ENCODE results near the gene CEMP1. TPM values are rescaled to one million over a fixed set of nuclear protein-coding genes. Genes with fewer than 3 reads are reported as not detected.

CEMP1 gene
- total RNA-seq, 1 experiment from 2014 or later, result 0.68 TPM

- TF ChIP-seq, protein P1, sequence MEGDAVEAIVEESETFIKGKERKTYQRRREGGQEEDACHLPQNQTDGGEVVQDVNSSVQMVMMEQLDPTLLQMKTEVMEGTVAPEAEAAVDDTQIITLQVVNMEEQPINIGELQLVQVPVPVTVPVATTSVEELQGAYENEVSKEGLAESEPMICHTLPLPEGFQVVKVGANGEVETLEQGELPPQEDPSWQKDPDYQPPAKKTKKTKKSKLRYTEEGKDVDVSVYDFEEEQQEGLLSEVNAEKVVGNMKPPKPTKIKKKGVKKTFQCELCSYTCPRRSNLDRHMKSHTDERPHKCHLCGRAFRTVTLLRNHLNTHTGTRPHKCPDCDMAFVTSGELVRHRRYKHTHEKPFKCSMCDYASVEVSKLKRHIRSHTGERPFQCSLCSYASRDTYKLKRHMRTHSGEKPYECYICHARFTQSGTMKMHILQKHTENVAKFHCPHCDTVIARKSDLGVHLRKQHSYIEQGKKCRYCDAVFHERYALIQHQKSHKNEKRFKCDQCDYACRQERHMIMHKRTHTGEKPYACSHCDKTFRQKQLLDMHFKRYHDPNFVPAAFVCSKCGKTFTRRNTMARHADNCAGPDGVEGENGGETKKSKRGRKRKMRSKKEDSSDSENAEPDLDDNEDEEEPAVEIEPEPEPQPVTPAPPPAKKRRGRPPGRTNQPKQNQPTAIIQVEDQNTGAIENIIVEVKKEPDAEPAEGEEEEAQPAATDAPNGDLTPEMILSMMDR (IDR thresholded peaks at IDR 0.05; ENCODE audit: insufficient read depth in 1 of 2, low read depth in 1 of 2, low read length in 1 of 2, severe bottlenecking in 1 of 2, unreplicated experiment in 1 of 2), result no peak
- Mint-ChIP-seq H3K27ac (ENCODE audit: unreplicated experiment) (no peak overlapping the region), H3K27me3 (ENCODE audit: insufficient read depth, unreplicated experiment) (no peaks in the 10 kb centered on the region), H3K4me3 (ENCODE audit: unreplicated experiment) (no peak overlapping the region), H3K9me3 (ENCODE audit: unreplicated experiment) (no peaks in the 10 kb centered on the region), H3K36me3 (ENCODE audit: insufficient read depth, unreplicated experiment) (peaks cover 4% of the 10 kb centered on the region), H3K4me1 (ENCODE audit: low read depth, unreplicated experiment) (no peaks in the 10 kb centered on the region)
- H3K27me3 ChIP-seq (replicated peaks; ENCODE audit: control insufficient read depth, insufficient read depth, low read length), result no peaks in the 10 kb centered on the region
- CTCF ChIA-PET, result no interaction called here
- 0 out of 2 replicates have a peak, but pooled peaks cover 8% of the 10 kb centered on the region for H3K4me1 ChIP-seq
- POLR2A ChIA-PET, result no interaction called here
- intact Hi-C loops (cut with micrococcal nuclease; ENCODE audit: unreplicated experiment), result loop anchor here (10.0 kb wide), 1 partner anchor 71 kb away; no protein-coding TSS in a partner anchor
- H3K36me3 ChIP-seq (ENCODE audit: control insufficient read depth, insufficient read depth, low read length), result no peaks in the 10 kb centered on the region
- no peak for DNase-seq
- BruUV-seq (replicated peaks), result no TSS peak
- H3K9me3 ChIP-seq, result no peaks in the 10 kb centered on the region
- no peak overlapping the region for H3K4me3 ChIP-seq (ENCODE audit: low read depth, low read length)
Observed at GRCh38 chr16:2505695-2506094, 25.5 kb downstream of the CEMP1 start.

DNA sequence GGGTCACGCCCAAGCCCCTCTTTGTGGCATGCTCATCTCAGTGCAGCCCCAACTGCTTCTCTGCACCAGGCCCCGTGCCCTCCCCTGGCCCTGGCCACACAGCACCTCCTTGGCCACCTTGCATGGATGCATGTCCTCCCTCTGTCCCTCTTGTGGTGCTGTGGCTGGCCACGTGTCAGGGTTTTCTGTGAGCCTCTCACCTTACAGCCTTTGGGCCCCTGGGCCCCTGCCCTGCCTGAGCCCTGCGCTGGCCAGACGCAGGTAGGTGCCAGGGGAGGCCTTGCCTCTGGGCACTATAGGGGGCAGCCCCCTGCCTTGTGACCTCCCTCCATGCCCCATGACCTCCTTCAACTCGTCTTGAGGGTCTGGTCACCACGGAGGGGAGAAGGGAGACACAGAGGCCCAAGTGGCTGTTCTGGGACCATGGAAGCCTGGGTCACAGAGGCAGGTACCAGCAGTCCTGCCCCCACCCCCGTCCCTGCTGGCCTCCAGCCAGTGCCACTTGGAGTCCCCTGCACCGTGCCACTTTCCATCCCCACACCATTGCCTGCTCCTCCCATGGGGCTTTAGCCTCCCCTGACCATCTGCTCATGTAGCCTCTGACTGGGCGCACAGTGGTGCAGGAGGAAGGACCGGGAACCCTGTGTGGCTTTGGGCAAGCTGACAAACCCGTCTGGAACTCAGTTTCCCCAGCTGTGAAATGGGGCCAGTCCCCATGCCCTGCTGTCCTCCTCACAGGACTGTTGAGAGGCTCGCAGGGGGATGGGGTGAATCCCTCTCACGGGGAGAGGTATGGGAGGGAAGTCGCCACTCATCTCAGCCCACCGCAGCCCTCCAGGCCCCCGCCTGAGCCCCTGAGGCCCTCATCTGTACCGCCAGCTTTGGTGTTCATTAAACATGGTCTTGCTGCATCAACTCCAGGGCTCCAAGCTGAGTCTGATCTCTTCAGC lies 29.0 kb downstream of the CEMP1 start:
- Histone ChIP-seq H3K27me3 (replicated peaks; ENCODE audit: control insufficient read depth, insufficient read depth, low read length) (no peaks in the 10 kb centered on the region), H3K9me3 (no peaks in the 10 kb centered on the region), H3K4me3 (ENCODE audit: low read depth, low read length) (no peak overlapping the region), H3K36me3 (ENCODE audit: control insufficient read depth, insufficient read depth, low read length) (no peaks in the 10 kb centered on the region), H3K4me1 (0 out of 2 replicates have a peak, but pooled peaks cover 8% of the 10 kb centered on the region)
- ChIA-PET CTCF (interaction anchor here (0.6 to 1.9 kb wide), 10 partner anchors 10 to 308 kb away, joined by 3 to 14 read pairs (median 6); partner anchors contain the start of genes AMDHD2, TBC1D24 and TEDC2), POLR2A (no interaction called here)
- Mint-ChIP-seq H3K9me3 (ENCODE audit: unreplicated experiment) (no peaks in the 10 kb centered on the region), H3K27ac (ENCODE audit: unreplicated experiment) (no peak overlapping the region), H3K36me3 (ENCODE audit: insufficient read depth, unreplicated experiment) (peaks cover 10% of the 10 kb centered on the region), H3K4me1 (ENCODE audit: low read depth, unreplicated experiment) (peaks cover 6% of the 10 kb centered on the region), H3K27me3 (ENCODE audit: insufficient read depth, unreplicated experiment) (no peaks in the 10 kb centered on the region), H3K4me3 (ENCODE audit: unreplicated experiment) (no peak overlapping the region)
- DNase-seq, result no peak
- TF ChIP-seq, protein P1 (IDR thresholded peaks at IDR 0.05; ENCODE audit: insufficient read depth in 1 of 2, low read depth in 1 of 2, low read length in 1 of 2, severe bottlenecking in 1 of 2, unreplicated experiment in 1 of 2), result no peak
- intact Hi-C loops (cut with micrococcal nuclease; ENCODE audit: unreplicated experiment), result loop anchor here (2.0 to 10.0 kb wide), 4 partner anchors 27 to 307 kb away; partner anchors contain the start of genes ABCA3 and TBC1D24
- BruUV-seq (replicated peaks), result no TSS peak

- no peaks in the 10 kb centered on the region for H3K9me3 Mint-ChIP-seq (ENCODE audit: unreplicated experiment)
- no peak overlapping the region for H3K27ac Mint-ChIP-seq (ENCODE audit: unreplicated experiment)
- H3K4me3 Mint-ChIP-seq (ENCODE audit: unreplicated experiment), result no peak overlapping the region
- BruUV-seq (replicated peaks), result no TSS peak
- peaks cover 6% of the 10 kb centered on the region for H3K4me1 Mint-ChIP-seq (ENCODE audit: low read depth, unreplicated experiment)
- CTCF ChIA-PET, result interaction anchor here (0.6 to 1.9 kb wide), 12 partner anchors 11 to 346 kb away, joined by 3 to 14 read pairs (median 5); partner anchors contain the start of genes AMDHD2, TBC1D24, TEDC2 and TRAF7
- DNase-seq, result peak; percentile 74 to 87
- H3K4me3 ChIP-seq (ENCODE audit: low read depth, low read length), result no peak overlapping the region
- TF ChIP-seq, protein P1 (IDR thresholded peaks at IDR 0.05; ENCODE audit: insufficient read depth in 1 of 2, low read depth in 1 of 2, low read length in 1 of 2, severe bottlenecking in 1 of 2, unreplicated experiment in 1 of 2), result peak; percentile 91 to 93
- H3K27me3 Mint-ChIP-seq (ENCODE audit: insufficient read depth, unreplicated experiment), result no peaks in the 10 kb centered on the region
- no peaks in the 10 kb centered on the region for H3K27me3 ChIP-seq (replicated peaks; ENCODE audit: control insufficient read depth, insufficient read depth, low read length)
- intact Hi-C loops (cut with micrococcal nuclease; ENCODE audit: unreplicated experiment), result loop anchor here (2.0 to 10.0 kb wide), 4 partner anchors 26 to 306 kb away; partner anchors contain the start of genes ABCA3 and TBC1D24
- H3K9me3 ChIP-seq, result no peaks in the 10 kb centered on the region
- POLR2A ChIA-PET, result interaction anchor here (0.5 kb wide), 1 partner anchor 33 kb away, joined by 3 read pairs; no protein-coding TSS in a partner anchor
- H3K36me3 Mint-ChIP-seq (ENCODE audit: insufficient read depth, unreplicated experiment), result peaks cover 10% of the 10 kb centered on the region
- H3K4me1 ChIP-seq, result 0 out of 2 replicates have a peak, but pooled peaks cover 8% of the 10 kb centered on the region
- no peaks in the 10 kb centered on the region for H3K36me3 ChIP-seq (ENCODE audit: control insufficient read depth, insufficient read depth, low read length)
Observed at GRCh38 chr16:2500918-2501750, 30.1 kb downstream of the CEMP1 start.
